Trophoblast cell (in vitro differentiated cells and primary cell): Measurements from ENCODE around the gene MUC13. TPM values are rescaled to one million over a fixed set of nuclear protein-coding genes. Genes with fewer than 3 reads are reported as not detected.

Source experiments
- DNase-seq, 2 donors: peaks; one replicate each; pipeline ENCODE4 v3.0.0-alpha.2; 2016
- H2AFZ ChIP-seq: 2 replicates; pipeline ENCODE4 v1.6.1; 2013; ENCODE audit warnings: low read length, moderate library complexity, mild to moderate bottlenecking; ENCODE audit not compliant: insufficient read depth, poor library complexity
- H2AK5ac ChIP-seq: 2 replicates; pipeline ENCODE4 v1.6.1; 2013; ENCODE audit warnings: mild to moderate bottlenecking, low read length
- H2BK120ac ChIP-seq: 2 replicates; pipeline ENCODE4 v1.6.1; 2013; ENCODE audit warnings: low read length, mild to moderate bottlenecking, moderate library complexity; ENCODE audit not compliant: insufficient read depth, poor library complexity
- H2BK12ac ChIP-seq: 2 replicates; pipeline ENCODE4 v1.6.1; 2013; ENCODE audit warnings: mild to moderate bottlenecking, low read length, moderate library complexity
- H2BK5ac ChIP-seq: 2 replicates; pipeline ENCODE4 v1.6.1; 2013; ENCODE audit warnings: low read length, low read depth, moderate library complexity, mild to moderate bottlenecking; ENCODE audit not compliant: poor library complexity
- H3K14ac ChIP-seq: 2 replicates; pipeline ENCODE4 v1.6.1; 2013; ENCODE audit warnings: mild to moderate bottlenecking, low read length
- H3K18ac ChIP-seq: 2 replicates; pipeline ENCODE4 v1.6.1; 2013; ENCODE audit warnings: mild to moderate bottlenecking, low read length
- H3K23ac ChIP-seq: 2 replicates; pipeline ENCODE4 v1.6.1; 2013; ENCODE audit warnings: low read length
- H3K27ac ChIP-seq: 2 replicates; pipeline ENCODE4 v1.5.1; 2013; ENCODE audit warnings: low read depth, mild to moderate bottlenecking, inconsistent platforms, low read length, moderate library complexity
- H3K27me3 ChIP-seq: 2 replicates; pipeline ENCODE4 v1.6.1; 2013; ENCODE audit warnings: inconsistent platforms, mild to moderate bottlenecking, low read length, moderate library complexity; ENCODE audit not compliant: insufficient read depth
- H3K36me3 ChIP-seq, 2 experiments: 1 replicate in 1 of 2; 2 replicates in 1 of 2; pipeline ENCODE4 v1.6.1; 2013; ENCODE audit warnings: low read length in 2 of 2, mild to moderate bottlenecking in 2 of 2, moderate library complexity in 1 of 2; ENCODE audit not compliant: insufficient read depth in 2 of 2, control insufficient read depth in 1 of 2
- H3K4ac ChIP-seq: 2 replicates; pipeline ENCODE4 v1.6.1; 2013; ENCODE audit warnings: low read depth, mild to moderate bottlenecking, low read length, moderate library complexity
- H3K4me1 ChIP-seq, 2 experiments: 1 replicate in 1 of 2; 2 replicates in 1 of 2; pipeline ENCODE4 v1.6.1; 2013; ENCODE audit warnings: low read length in 2 of 2, mild to moderate bottlenecking in 2 of 2, moderate library complexity in 1 of 2; ENCODE audit not compliant: insufficient read depth in 2 of 2, control insufficient read depth in 1 of 2
- H3K4me2 ChIP-seq: 2 replicates; pipeline ENCODE4 v1.6.1; 2013; ENCODE audit warnings: inconsistent platforms, mild to moderate bottlenecking, low read length, moderate library complexity
- H3K4me3 ChIP-seq: 2 replicates; pipeline ENCODE4 v1.5.1; 2013; ENCODE audit warnings: mild to moderate bottlenecking, low read depth, low read length, inconsistent platforms
- H3K79me1 ChIP-seq: one replicate; pipeline ENCODE4 v1.6.1; 2013; ENCODE audit warnings: low read length
- H3K79me2 ChIP-seq: 2 replicates; pipeline ENCODE4 v1.6.1; 2013; ENCODE audit warnings: low read length, mild to moderate bottlenecking; ENCODE audit not compliant: control insufficient read depth, insufficient read depth, poor library complexity
- H3K9ac ChIP-seq: 2 replicates; pipeline ENCODE4 v1.6.1; 2013; ENCODE audit warnings: mild to moderate bottlenecking, low read length
- H3K9me3 ChIP-seq: 2 replicates; pipeline ENCODE4 v1.6.1; 2013; ENCODE audit warnings: low read depth, mild to moderate bottlenecking, control low read depth, inconsistent platforms, low read length; ENCODE audit not compliant: insufficient read depth
- H4K12ac ChIP-seq: 2 replicates; pipeline ENCODE4 v1.6.1; 2013; ENCODE audit warnings: low read depth, mild to moderate bottlenecking, low read length, moderate library complexity
- H4K8ac ChIP-seq: 2 replicates; pipeline ENCODE4 v1.6.1; 2013; ENCODE audit warnings: low read depth, mild to moderate bottlenecking, low read length, moderate library complexity
- H4K91ac ChIP-seq: one replicate; pipeline ENCODE4 v1.6.1; 2013; ENCODE audit warnings: low read depth, mild to moderate bottlenecking, low read length, moderate library complexity
- WGBS: extraction: QIAGEN DNeasy Blood & Tissue Kit; methylation state at CpG from one replicate; pipeline ENCODE4 v1.1.7; 2013; ENCODE audit warnings: missing lambda C conversion rate; ENCODE audit not compliant: insufficient read length, insufficient coverage; ENCODE audit errors: extremely low coverage; 5-methylcytosine and 5-hydroxymethylcytosine counted together
- polyA plus RNA-seq: library from polyadenylated mRNA; stranded (reverse); fragments of 200-250 nt; gene quantifications from 2 replicates; pipeline ENCODE4 v1.2.3, GENCODE V29; 2013

MUC13 gene, protein sequence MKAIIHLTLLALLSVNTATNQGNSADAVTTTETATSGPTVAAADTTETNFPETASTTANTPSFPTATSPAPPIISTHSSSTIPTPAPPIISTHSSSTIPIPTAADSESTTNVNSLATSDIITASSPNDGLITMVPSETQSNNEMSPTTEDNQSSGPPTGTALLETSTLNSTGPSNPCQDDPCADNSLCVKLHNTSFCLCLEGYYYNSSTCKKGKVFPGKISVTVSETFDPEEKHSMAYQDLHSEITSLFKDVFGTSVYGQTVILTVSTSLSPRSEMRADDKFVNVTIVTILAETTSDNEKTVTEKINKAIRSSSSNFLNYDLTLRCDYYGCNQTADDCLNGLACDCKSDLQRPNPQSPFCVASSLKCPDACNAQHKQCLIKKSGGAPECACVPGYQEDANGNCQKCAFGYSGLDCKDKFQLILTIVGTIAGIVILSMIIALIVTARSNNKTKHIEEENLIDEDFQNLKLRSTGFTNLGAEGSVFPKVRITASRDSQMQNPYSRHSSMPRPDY
- 0.07 and 0.11 TPM in 2 replicates for polyA plus RNA-seq

DNA sequence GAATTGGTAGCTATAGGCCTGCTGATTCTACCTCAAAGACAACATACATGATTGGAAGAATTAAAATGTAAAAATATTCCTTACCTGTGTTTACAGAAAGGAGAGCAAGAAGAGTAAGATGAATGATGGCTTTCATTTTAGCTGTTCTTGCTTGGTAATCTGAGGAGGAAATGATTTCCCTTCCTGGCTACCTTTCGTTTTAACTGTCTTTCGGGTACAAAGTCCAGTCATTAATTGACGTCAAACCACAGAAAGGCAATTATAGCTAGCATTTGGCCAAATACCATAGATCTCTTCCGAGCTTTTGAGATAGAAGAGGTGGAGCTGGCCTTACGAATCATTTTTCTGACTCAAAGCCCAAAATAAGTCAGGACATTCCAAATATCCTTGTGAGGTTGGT lies at the start of gene MUC13:
MUC13 (minus strand) TSS at position 175 of the 400 bp plus-strand sequence; CDS start at position 136, 39 bp downstream.
- H3K4me2 ChIP-seq: no peak within 1 kb of the TSS
- H3K27ac ChIP-seq: no peak within 1 kb of the TSS
- H3K9ac ChIP-seq: no peak within 1 kb of the TSS
- no peak within 1 kb of the TSS for H3K23ac ChIP-seq
- peaks cover 0 to under 1% of the 10 kb centered on the region in 2 experiments for H3K4me1 ChIP-seq
- no peak within 1 kb of the TSS for H3K14ac ChIP-seq
- no peak within 1 kb of the TSS for H2BK120ac ChIP-seq
- no peak within 1 kb of the TSS for H4K12ac ChIP-seq
- H4K91ac ChIP-seq: no peak within 1 kb of the TSS
- H3K18ac ChIP-seq: no peak within 1 kb of the TSS
- H3K79me2 ChIP-seq: no peaks in the 10 kb centered on the region
- no peak within 1 kb of the TSS for H4K8ac ChIP-seq
- no CpG with 5 or more reads among the region's 5 CpGs for WGBS
- no peak within 1 kb of the TSS for H2BK5ac ChIP-seq
- no peak within 1 kb of the TSS for H3K4me3 ChIP-seq
- no peak within 1 kb of the TSS for H3K4ac ChIP-seq
- no peak for DNase-seq
- H3K79me1 ChIP-seq: no peaks in the 10 kb centered on the region
- H2BK12ac ChIP-seq: no peak within 1 kb of the TSS
- H3K27me3 ChIP-seq: no peaks in the 10 kb centered on the region
- no peaks in the 10 kb centered on the region for H3K36me3 ChIP-seq
- no peaks in the 10 kb centered on the region for H3K9me3 ChIP-seq
- no peak within 1 kb of the TSS for H2AFZ ChIP-seq
- H2AK5ac ChIP-seq: no peak within 1 kb of the TSS

DNA sequence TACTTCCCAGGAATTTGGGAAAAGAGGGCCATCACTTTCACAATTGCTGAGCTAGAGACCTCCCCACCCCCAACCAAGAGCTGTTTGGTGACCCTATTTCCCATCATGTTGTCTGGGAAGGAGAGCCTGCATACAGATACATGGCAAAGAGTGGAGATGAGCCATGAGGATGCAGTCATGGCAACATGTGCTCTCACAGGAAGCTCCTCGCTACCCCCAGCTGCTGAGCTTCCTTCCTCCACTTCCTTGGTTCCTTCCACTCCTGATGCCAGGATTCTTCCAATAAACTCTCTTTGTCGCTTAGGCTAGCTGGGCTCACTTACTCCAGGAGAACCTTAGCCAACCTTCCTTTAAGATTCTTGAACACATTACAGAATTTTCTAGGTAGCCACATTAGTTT lies 48.3 kb upstream of the MUC13 start:
- DNase-seq: no peak
- H4K12ac ChIP-seq: no peak overlapping the region
- H2BK12ac ChIP-seq: no peak overlapping the region
- H2BK5ac ChIP-seq: no peak overlapping the region
- H3K4ac ChIP-seq: no peak overlapping the region
- no peak overlapping the region for H3K14ac ChIP-seq
- no peaks in the 10 kb centered on the region for H3K79me1 ChIP-seq
- peaks cover 17 to 18% of the 10 kb centered on the region in 2 experiments for H3K36me3 ChIP-seq
- no CpG with 5 or more reads among the region's 2 CpGs for WGBS
- H3K4me2 ChIP-seq: no peak overlapping the region
- no peak overlapping the region for H3K23ac ChIP-seq
- no peak overlapping the region for H2AK5ac ChIP-seq
- H3K4me1 ChIP-seq: peaks cover 4 to 5% of the 10 kb centered on the region in 2 experiments
- no peak overlapping the region for H2BK120ac ChIP-seq
- H2AFZ ChIP-seq: no peak overlapping the region
- H3K27ac ChIP-seq: no peak overlapping the region
- H4K8ac ChIP-seq: no peak overlapping the region
- H3K9ac ChIP-seq: no peak overlapping the region
- H3K79me2 ChIP-seq: no peaks in the 10 kb centered on the region
- H3K9me3 ChIP-seq: no peaks in the 10 kb centered on the region
- no peak overlapping the region for H3K4me3 ChIP-seq
- no peak overlapping the region for H3K18ac ChIP-seq
- no peaks in the 10 kb centered on the region for H3K27me3 ChIP-seq
- H4K91ac ChIP-seq: no peak overlapping the region

DNA sequence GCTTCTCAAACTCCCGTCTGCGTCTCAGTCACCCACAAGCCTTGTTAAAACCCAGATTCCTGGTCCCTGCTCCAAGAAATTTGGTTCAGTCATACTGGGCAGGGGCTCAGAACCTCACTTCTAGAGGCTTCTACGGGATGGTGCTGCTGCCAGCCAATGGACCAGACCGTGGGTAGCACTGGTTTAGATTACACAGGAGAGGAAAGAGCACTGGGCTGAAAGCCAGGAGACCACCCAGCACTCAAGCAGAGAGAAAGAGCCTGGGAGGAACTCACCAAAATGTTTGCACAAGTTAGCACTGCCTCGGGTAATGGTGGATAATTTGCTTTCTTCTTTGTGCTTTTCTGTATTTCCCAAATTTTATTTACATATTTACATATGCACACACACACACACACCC lies 46.9 kb upstream of the MUC13 start:
- no CpG with 5 or more reads among the region's 5 CpGs for WGBS
- no peaks in the 10 kb centered on the region for H3K79me2 ChIP-seq
- H2AK5ac ChIP-seq: no peak overlapping the region
- H4K91ac ChIP-seq: no peak overlapping the region
- H3K4me1 ChIP-seq: peaks cover 4 to 5% of the 10 kb centered on the region in 2 experiments
- peak overlapping the region; percentile 11 for H4K8ac ChIP-seq
- no peaks in the 10 kb centered on the region for H3K9me3 ChIP-seq
- H3K18ac ChIP-seq: no peak overlapping the region
- H3K27ac ChIP-seq: no peak overlapping the region
- H2AFZ ChIP-seq: no peak overlapping the region
- H4K12ac ChIP-seq: no peak overlapping the region
- no peaks in the 10 kb centered on the region for H3K27me3 ChIP-seq
- no peak overlapping the region for H2BK120ac ChIP-seq
- no peak overlapping the region for H3K4me3 ChIP-seq
- no peak overlapping the region for H3K9ac ChIP-seq
- peaks cover 20 to 23% of the 10 kb centered on the region in 2 experiments for H3K36me3 ChIP-seq
- DNase-seq: no peak
- H3K23ac ChIP-seq: no peak overlapping the region
- no peak overlapping the region for H2BK5ac ChIP-seq
- no peak overlapping the region for H2BK12ac ChIP-seq
- H3K14ac ChIP-seq: no peak overlapping the region
- no peak overlapping the region for H3K4ac ChIP-seq
- H3K79me1 ChIP-seq: no peaks in the 10 kb centered on the region
- no peak overlapping the region for H3K4me2 ChIP-seq

DNA sequence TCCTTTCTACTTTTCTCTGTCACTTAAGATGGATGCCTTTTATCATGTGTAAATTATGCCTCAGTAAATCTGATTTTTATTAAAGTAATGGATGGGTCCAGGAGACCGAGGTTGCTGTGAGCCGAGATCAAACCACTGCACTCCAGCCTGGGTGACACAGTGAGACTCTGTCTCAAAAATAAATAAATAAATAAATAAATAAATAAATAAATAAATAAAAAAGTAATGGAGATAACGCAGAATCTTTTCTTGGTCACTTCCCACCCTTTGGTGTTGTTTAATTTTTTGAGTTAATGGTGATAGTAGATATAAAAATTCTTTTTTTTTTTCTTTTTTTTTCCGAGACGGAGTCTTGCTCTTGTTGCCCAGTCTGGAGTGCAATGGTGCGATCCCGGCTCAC lies 44.1 kb upstream of the MUC13 start:
- Histone ChIP-seq H3K27ac (no peak overlapping the region), H3K23ac (no peak overlapping the region), H3K36me3 (peaks cover 16 to 19% of the 10 kb centered on the region in 2 experiments), H3K14ac (no peak overlapping the region), H4K91ac (no peak overlapping the region), H3K79me2 (no peaks in the 10 kb centered on the region), H3K4me2 (no peak overlapping the region), H3K79me1 (no peaks in the 10 kb centered on the region), H3K4me3 (no peak overlapping the region), H2AFZ (no peak overlapping the region), H2BK5ac (no peak overlapping the region), H3K9me3 (no peaks in the 10 kb centered on the region), H2BK120ac (no peak overlapping the region), H3K18ac (no peak overlapping the region), H4K8ac (no peak overlapping the region), H2AK5ac (no peak overlapping the region), H3K4me1 (no peaks in the 10 kb centered on the region), H2BK12ac (no peak overlapping the region), H3K9ac (no peak overlapping the region), H3K4ac (no peak overlapping the region), H4K12ac (no peak overlapping the region), H3K27me3 (no peaks in the 10 kb centered on the region)
- DNase-seq: no peak
- no CpG with 5 or more reads among the region's 7 CpGs for WGBS
